Right lobe of liver (tissue), 4 donors: ENCODE results near the gene MYCBP2.

Experiments
- CTCF ChIP-seq, 4 donors: fragments of 200-600 bp in 3 of 4; fragments of 450-650 bp in 1 of 4; IDR thresholded peaks; one replicate each; pipeline versions ENCODE4 v1.5.1 to v1.8.0; 2016 to 2022; ENCODE audit warnings: antibody characterized with exemption in 4 of 4, mild to moderate bottlenecking in 2 of 4
- POLR2A ChIP-seq: fragments of 450-650 bp; IDR thresholded peaks from one replicate; pipeline ENCODE4 v1.6.1; 2017; ENCODE audit warnings: antibody characterized with exemption, mild to moderate bottlenecking
- donor health status: DM: no; HTN: no; CAD: no.
- donor health status: DM: no; HTN: no; CAD: no.
- donor health status: DM: no; HTN: yes; CAD: no.

- TF ChIP-seq CTCF (IDR thresholded peaks at IDR 0.05) (no peak), POLR2A (peak; percentile 46)
Observed at GRCh38 chr13:77026861-77027621, 299.9 kb downstream of the MYCBP2 start, which contains the start of gene FBXL3.
